Small intestine (tissue), 7 donors: Measurements from ENCODE around the gene FCGR3B. TPM values are rescaled to one million over a fixed set of nuclear protein-coding genes. Genes with fewer than 3 reads are reported as not detected.
A peak's percentile ranks its signal among the peaks of the same experiment; 100 is the strongest.
"Not testable (repeated sequence)": the region's sequence is repeated elsewhere in the genome, so short reads cannot be mapped to it uniquely, and the experiment has no call there.

Experiments used
- DNase-seq, 2 donors: peaks; one replicate each; pipeline versions ENCODE4 v3.0.0 to v3.0.0-alpha.2; 2013
- FAIRE-seq: peaks from 2 replicates; lab custom pipeline; 2012; peaks lifted over from hg19 to GRCh38; lab: Jason Lieb, UNC
- H3K27ac ChIP-seq, 3 donors: one replicate each; pipeline ENCODE4 v1.5.1; 2013; ENCODE audit warnings: low read length in 2 of 3, mild to moderate bottlenecking in 2 of 3, control low read depth in 1 of 3, inconsistent platforms in 1 of 3, low read depth in 1 of 3, moderate library complexity in 1 of 3
- H3K27me3 ChIP-seq, 3 donors: one replicate each; pipeline ENCODE4 v1.6.1; 2013; ENCODE audit warnings: low read length in 3 of 3, inconsistent platforms in 1 of 3; ENCODE audit not compliant: control insufficient read depth in 3 of 3, insufficient read depth in 3 of 3
- H3K36me3 ChIP-seq, 3 donors: one replicate each; pipeline ENCODE4 v1.6.1; 2013; ENCODE audit warnings: low read length in 3 of 3, inconsistent platforms in 1 of 3, low read depth in 1 of 3, mild to moderate bottlenecking in 1 of 3, moderate library complexity in 1 of 3; ENCODE audit not compliant: control insufficient read depth in 3 of 3, insufficient read depth in 2 of 3
- H3K4me1 ChIP-seq, 3 donors: one replicate each; pipeline ENCODE4 v1.6.1; 2013; ENCODE audit warnings: low read length in 2 of 3, inconsistent platforms in 1 of 3, low read depth in 1 of 3, mild to moderate bottlenecking in 1 of 3, moderate library complexity in 1 of 3; ENCODE audit not compliant: control insufficient read depth in 3 of 3, insufficient read depth in 2 of 3
- H3K4me3 ChIP-seq, 3 donors: one replicate each; pipeline ENCODE4 v1.5.1; 2013; ENCODE audit warnings: low read length in 3 of 3, control low read depth in 1 of 3, inconsistent platforms in 1 of 3, low read depth in 1 of 3, mild to moderate bottlenecking in 1 of 3, moderate library complexity in 1 of 3
- H3K9me3 ChIP-seq, 2 donors: one replicate each; pipeline ENCODE4 v1.6.1; 2013; ENCODE audit warnings: low read depth in 1 of 2, low read length in 1 of 2; ENCODE audit not compliant: control insufficient read depth in 2 of 2, insufficient read depth in 1 of 2
- WGBS, 3 donors: extraction: QIAGEN DNeasy Blood & Tissue Kit; methylation state at CpG; one replicate each; pipeline ENCODE4 v1.1.7; 2013; 5-methylcytosine and 5-hydroxymethylcytosine counted together
- polyA plus RNA-seq, 4 donors: library from polyadenylated mRNA; stranded (reverse) in 3 of 4; unstranded in 1 of 4; fragments of 200-250 nt in 3 of 4; fragments of 120-200 nt in 1 of 4; gene quantifications; one replicate each; pipeline versions ENCODE4 v1.2.1 to v1.2.3, GENCODE V29; 2013
- donor health status: healthy with polysubstance abuse.
- donor health status: control.
- donor health status: control.
- donor health status: Bipolar disorder and iron deficiency.
- donor health status: healthy.

Gene FCGR3B
- polyA plus RNA-seq, 4 donors = 0.12 to 0.54 (median 0.25) TPM

GRCh38 chr1:161630128-161630742, 741 bp downstream of the FCGR3B start:
- 70 to 82% (median 77%) methylated on average over 1 of the region's 2 CpGs for WGBS, 3 donors
- not testable (repeated sequence) for H3K27ac ChIP-seq, FAIRE-seq, H3K4me3 ChIP-seq, H3K9me3 ChIP-seq, H3K36me3 ChIP-seq, DNase-seq, H3K27me3 ChIP-seq, H3K4me1 ChIP-seq

GRCh38 chr1:161626445-161627146, 4.4 kb downstream of the FCGR3B start:
- DNase-seq, H3K4me1 ChIP-seq, H3K27ac ChIP-seq, H3K36me3 ChIP-seq, FAIRE-seq, H3K4me3 ChIP-seq, H3K9me3 ChIP-seq: not testable (repeated sequence)
- WGBS, 3 donors = 69 to 74% (median 71%) methylated on average over 8 to 9 of the region's 10 CpGs
- peaks cover 0 to 15% (median 0%) of the 10 kb centered on the region in 3 donors for H3K27me3 ChIP-seq

GRCh38 chr1:161624605-161625004, 6.4 kb downstream of the FCGR3B start:
- not testable (repeated sequence) for H3K9me3 ChIP-seq, H3K27ac ChIP-seq, H3K4me3 ChIP-seq, H3K4me1 ChIP-seq, DNase-seq, FAIRE-seq, H3K36me3 ChIP-seq
- 54 to 76% (median 59%) methylated on average over 1 of the region's 1 CpG for WGBS, 3 donors
- peaks cover 0 to 28% (median 3%) of the 10 kb centered on the region in 3 donors for H3K27me3 ChIP-seq

GRCh38 chr1:161623401-161624051, 7.5 kb downstream of the FCGR3B start:
- H3K4me1 ChIP-seq, H3K36me3 ChIP-seq, FAIRE-seq, H3K9me3 ChIP-seq, H3K4me3 ChIP-seq: not testable (repeated sequence)
- peaks cover 0 to 28% (median 3%) of the 10 kb centered on the region in 3 donors for H3K27me3 ChIP-seq
- peak in 1 of 2 donors; percentile 22 for DNase-seq
- 43 to 50% (median 48%) methylated on average over 5 of the region's 6 CpGs for WGBS, 3 donors
- peak overlapping the region in 2 of 3 donors; percentile 41 to 50 for H3K27ac ChIP-seq

GRCh38 chr1:161622054-161622453, 8.9 kb downstream of the FCGR3B start:
- not testable (repeated sequence) for H3K36me3 ChIP-seq, FAIRE-seq, H3K4me1 ChIP-seq, H3K9me3 ChIP-seq, H3K4me3 ChIP-seq
- peak overlapping the region in 1 of 3 donors; percentile 31 for H3K27ac ChIP-seq
- DNase-seq = peak in 1 of 2 donors; percentile 16
- H3K27me3 ChIP-seq = peaks cover 0 to 24% (median 3%) of the 10 kb centered on the region in 3 donors
- 37 to 47% (median 43%) methylated on average over 8 of the region's 8 CpGs for WGBS, 3 donors

GRCh38 chr1:161621181-161622000, 9.6 kb downstream of the FCGR3B start:
- H3K4me3 ChIP-seq = peak overlapping the region; percentile 20 to 26 (median 23)
- FAIRE-seq, H3K9me3 ChIP-seq, H3K4me1 ChIP-seq, H3K36me3 ChIP-seq: not testable (repeated sequence)
- DNase-seq = peak; percentile 26 to 32
- 4 to 21% (median 13%) methylated on average over 41 of the region's 41 CpGs for WGBS, 3 donors
- peak overlapping the region in 2 of 3 donors; percentile 68 to 72 for H3K27ac ChIP-seq
- peaks cover 0 to 24% (median 3%) of the 10 kb centered on the region in 3 donors for H3K27me3 ChIP-seq

- H3K27ac ChIP-seq, DNase-seq, H3K4me3 ChIP-seq, FAIRE-seq, H3K4me1 ChIP-seq, H3K36me3 ChIP-seq, H3K9me3 ChIP-seq: not testable (repeated sequence)
- WGBS, 3 donors = 90 to 97% (median 93%) methylated on average over 7 of the region's 7 CpGs
- H3K27me3 ChIP-seq = peaks cover 0 to 24% (median 3%) of the 10 kb centered on the region in 3 donors
Observed at GRCh38 chr1:161620399-161620798, 10.6 kb downstream of the FCGR3B start.

- FAIRE-seq, H3K9me3 ChIP-seq: not testable (repeated sequence)
Observed at GRCh38 chr1:161618517-161618916, 12.5 kb downstream of the FCGR3B start.

More at GRCh38 chr1:161618517-161618916, 12.5 kb downstream of the FCGR3B start:
- H3K27me3 ChIP-seq = peaks cover 0 to 21% (median 3%) of the 10 kb centered on the region in 3 donors
- DNase-seq, H3K4me3 ChIP-seq, H3K36me3 ChIP-seq, H3K27ac ChIP-seq, H3K4me1 ChIP-seq: not testable (repeated sequence)
- 77 to 94% (median 90%) methylated on average over 2 to 4 of the region's 4 CpGs for WGBS, 3 donors
